Liver (tissue), 3 donors: ENCODE measurements around the gene CDKL5.

Experiments
- GABPA ChIP-seq, 2 donors: IDR thresholded peaks in 1 of 2; conservative IDR thresholded peaks in 1 of 2; 2 replicates each; pipeline ENCODE4 v1.6.1; 2016; ENCODE audit warnings: antibody characterized with exemption in 2 of 2, mild to moderate bottlenecking in 1 of 2, moderate library complexity in 1 of 2
- HNF4A ChIP-seq, 2 donors: conservative IDR thresholded peaks; 2 replicates each; pipeline ENCODE4 v1.6.1; 2016; ENCODE audit warnings: antibody characterized with exemption in 2 of 2, mild to moderate bottlenecking in 2 of 2
- SP1 ChIP-seq: IDR thresholded peaks from 2 replicates; pipeline ENCODE4 v1.6.1; 2018; ENCODE audit warnings: antibody characterized with exemption, mild to moderate bottlenecking
- TF ChIP-seq, protein P1 (sequence below): fragments of 150-350 bp; IDR thresholded peaks from 2 replicates; pipeline ENCODE4 v1.5.1; 2017; ENCODE audit warnings: improper control_type of control experiment, low read depth, low read length; ENCODE audit not compliant: missing input control
- TF ChIP-seq, protein P2 (sequence below): IDR thresholded peaks from 2 replicates; pipeline ENCODE4 v1.6.1; 2016; ENCODE audit warnings: antibody characterized with exemption
- TF ChIP-seq, protein P3 (sequence below): IDR thresholded peaks from 2 replicates; pipeline ENCODE4 v1.6.1; 2016; ENCODE audit warnings: antibody characterized with exemption
- donor health status: healthy.
- donor health status: healthy.

DNA sequence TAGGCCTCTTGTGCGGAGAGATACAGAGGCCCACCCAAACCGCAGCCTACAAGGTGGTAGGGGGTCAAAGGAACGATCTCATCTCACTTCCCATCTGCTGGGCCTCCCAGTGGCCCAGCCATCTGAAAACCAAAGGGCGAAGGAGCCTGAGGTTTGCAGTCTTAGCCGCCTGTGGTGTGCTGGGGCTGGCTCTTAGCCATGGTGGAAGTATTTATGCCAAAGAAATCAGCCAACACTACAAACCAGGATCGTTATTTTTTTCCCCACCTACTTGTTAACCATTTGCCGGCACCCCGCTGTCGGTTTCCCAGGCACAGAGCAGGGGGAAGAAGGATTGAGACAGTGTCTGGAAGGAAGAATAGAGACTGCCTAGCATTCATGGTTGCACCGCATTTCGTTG lies 30.9 kb upstream of the CDKL5 start:
- TF ChIP-seq, protein P1, sequence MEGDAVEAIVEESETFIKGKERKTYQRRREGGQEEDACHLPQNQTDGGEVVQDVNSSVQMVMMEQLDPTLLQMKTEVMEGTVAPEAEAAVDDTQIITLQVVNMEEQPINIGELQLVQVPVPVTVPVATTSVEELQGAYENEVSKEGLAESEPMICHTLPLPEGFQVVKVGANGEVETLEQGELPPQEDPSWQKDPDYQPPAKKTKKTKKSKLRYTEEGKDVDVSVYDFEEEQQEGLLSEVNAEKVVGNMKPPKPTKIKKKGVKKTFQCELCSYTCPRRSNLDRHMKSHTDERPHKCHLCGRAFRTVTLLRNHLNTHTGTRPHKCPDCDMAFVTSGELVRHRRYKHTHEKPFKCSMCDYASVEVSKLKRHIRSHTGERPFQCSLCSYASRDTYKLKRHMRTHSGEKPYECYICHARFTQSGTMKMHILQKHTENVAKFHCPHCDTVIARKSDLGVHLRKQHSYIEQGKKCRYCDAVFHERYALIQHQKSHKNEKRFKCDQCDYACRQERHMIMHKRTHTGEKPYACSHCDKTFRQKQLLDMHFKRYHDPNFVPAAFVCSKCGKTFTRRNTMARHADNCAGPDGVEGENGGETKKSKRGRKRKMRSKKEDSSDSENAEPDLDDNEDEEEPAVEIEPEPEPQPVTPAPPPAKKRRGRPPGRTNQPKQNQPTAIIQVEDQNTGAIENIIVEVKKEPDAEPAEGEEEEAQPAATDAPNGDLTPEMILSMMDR = no peak
- TF ChIP-seq, protein P2, sequence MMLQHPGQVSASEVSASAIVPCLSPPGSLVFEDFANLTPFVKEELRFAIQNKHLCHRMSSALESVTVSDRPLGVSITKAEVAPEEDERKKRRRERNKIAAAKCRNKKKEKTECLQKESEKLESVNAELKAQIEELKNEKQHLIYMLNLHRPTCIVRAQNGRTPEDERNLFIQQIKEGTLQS = no peak
- TF ChIP-seq SP1 (no peak), HNF4A (conservative IDR thresholded peaks at IDR 0.05) (no peak), GABPA (IDR thresholded peaks at IDR 0.05 in 1 of 2, conservative IDR thresholded peaks at IDR 0.05 in 1 of 2) (no peak)
- TF ChIP-seq, protein P3, sequence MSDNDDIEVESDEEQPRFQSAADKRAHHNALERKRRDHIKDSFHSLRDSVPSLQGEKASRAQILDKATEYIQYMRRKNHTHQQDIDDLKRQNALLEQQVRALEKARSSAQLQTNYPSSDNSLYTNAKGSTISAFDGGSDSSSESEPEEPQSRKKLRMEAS = no peak
